ENCODE results near the gene UNC119.

UNC119 gene

GRCh38 chr17:28554565-28554964, 2.1 kb upstream of the UNC119 start:
- TF ChIP-seq ZNF70 (CRISPR knock-in tag; IDR thresholded peaks at IDR 0.05), result no peak
- no peak for TF ChIP-seq ZC3H10 (CRISPR knock-in tag; IDR thresholded peaks at IDR 0.05)
- TF ChIP-seq SNAI2 (CRISPR knock-in tag; IDR thresholded peaks at IDR 0.05), result no peak
- no peak for TF ChIP-seq CSRNP3 (CRISPR knock-in tag; IDR thresholded peaks at IDR 0.05)
- TF ChIP-seq ZNF8 (CRISPR knock-in tag; IDR thresholded peaks at IDR 0.05), result no peak
- no peak for TF ChIP-seq TCF4 (CRISPR knock-in tag; IDR thresholded peaks at IDR 0.05; ENCODE audit: borderline replicate concordance)
- TF ChIP-seq ZFP3 (CRISPR knock-in tag; IDR thresholded peaks at IDR 0.05), result no peak
- no peak for TF ChIP-seq ARNTL (CRISPR knock-in tag; IDR thresholded peaks at IDR 0.05; ENCODE audit: borderline replicate concordance, low read depth)
- TF ChIP-seq RARB (CRISPR knock-in tag; IDR thresholded peaks at IDR 0.05), result no peak

GRCh38 chr17:28553000-28553505, 629 bp upstream of the UNC119 start:
- no peak for TF ChIP-seq BACH2 (CRISPR knock-in tag; IDR thresholded peaks at IDR 0.05; ENCODE audit: borderline replicate concordance)
- TF ChIP-seq ESRRG (CRISPR knock-in tag; IDR thresholded peaks at IDR 0.05), result no peak
- TF ChIP-seq ZNF8 (CRISPR knock-in tag; IDR thresholded peaks at IDR 0.05), result no peak
- TF ChIP-seq GLIS3 (CRISPR knock-in tag; IDR thresholded peaks at IDR 0.05), result no peak
- TF ChIP-seq POU6F1 (CRISPR knock-in tag; IDR thresholded peaks at IDR 0.05; ENCODE audit: borderline replicate concordance, low read depth), result no peak
- TF ChIP-seq PPARA (CRISPR knock-in tag; IDR thresholded peaks at IDR 0.05; ENCODE audit: borderline replicate concordance), result no peak
- TF ChIP-seq CREB5 (CRISPR knock-in tag; IDR thresholded peaks at IDR 0.05; ENCODE audit: low read depth), result no peak
- no peak for TF ChIP-seq RARB (CRISPR knock-in tag; IDR thresholded peaks at IDR 0.05)
- no peak for TF ChIP-seq ARNTL (CRISPR knock-in tag; IDR thresholded peaks at IDR 0.05; ENCODE audit: borderline replicate concordance, low read depth)
- no peak for ATAC-seq

More at GRCh38 chr17:28554565-28554964, 2.1 kb upstream of the UNC119 start:
- ATAC-seq, result no peak

GRCh38 chr17:28551421-28552175, 826 bp downstream of the UNC119 start:
- TF ChIP-seq CSRNP3 (CRISPR knock-in tag; IDR thresholded peaks at IDR 0.05) (no peak), CREB5 (CRISPR knock-in tag; IDR thresholded peaks at IDR 0.05; ENCODE audit: low read depth) (no peak), POU6F1 (CRISPR knock-in tag; IDR thresholded peaks at IDR 0.05; ENCODE audit: borderline replicate concordance, low read depth) (no peak), ZNF8 (CRISPR knock-in tag; IDR thresholded peaks at IDR 0.05) (no peak), PATZ1 (CRISPR knock-in tag; IDR thresholded peaks at IDR 0.05; ENCODE audit: borderline replicate concordance) (no peak), ZC3H10 (CRISPR knock-in tag; IDR thresholded peaks at IDR 0.05) (no peak), ISL1 (CRISPR knock-in tag; IDR thresholded peaks at IDR 0.05) (no peak), TSHZ2 (CRISPR knock-in tag; IDR thresholded peaks at IDR 0.05) (no peak), PPARA (CRISPR knock-in tag; IDR thresholded peaks at IDR 0.05; ENCODE audit: borderline replicate concordance) (no peak), ESRRG (CRISPR knock-in tag; IDR thresholded peaks at IDR 0.05) (no peak), TOX (CRISPR knock-in tag; IDR thresholded peaks at IDR 0.05; ENCODE audit: borderline replicate concordance) (no peak), RARB (CRISPR knock-in tag; IDR thresholded peaks at IDR 0.05) (no peak), ZNF565 (CRISPR knock-in tag; conservative IDR thresholded peaks at IDR 0.05; ENCODE audit: low read depth) (no peak), GLIS3 (CRISPR knock-in tag; IDR thresholded peaks at IDR 0.05) (no peak), CSDC2 (CRISPR knock-in tag; IDR thresholded peaks at IDR 0.05) (no peak)
- ATAC-seq, result peak; percentile 62

Data from SK-N-SH treated with all-trans-retinoic acid at 6 μM for 48 hours (cell line).